Activated CD4-positive, alpha-beta T cell treated with anti-CD3 and anti-CD28 coated beads, Interleukin-2, amount 10 ng/mL, durations not matched to agents 7 days and 5 days (primary cell): ENCODE data around the gene RGL4. TPM values are rescaled to one million over a fixed set of nuclear protein-coding genes. Genes with fewer than 3 reads are reported as not detected.
A peak's percentile ranks its signal among the peaks of the same experiment; 100 is the strongest.
"Not testable (repeated sequence)": the region's sequence is repeated elsewhere in the genome, so short reads cannot be mapped to it uniquely, and the experiment has no call there.

Experiments used
- CTCF ChIA-PET: fragments of 350-600 bp; sonication (Branson Sonifier 250); formaldehyde crosslinking; loops from one replicate; lab custom pipeline; 2021; ENCODE audit warnings: antibody characterized with exemption; lab: Charles Lee
- POLR2A ChIA-PET: fragments of 350-600 bp; sonication (Branson Sonifier 250); formaldehyde crosslinking; loops from one replicate; lab custom pipeline; 2021; ENCODE audit warnings: antibody characterized with exemption; lab: Charles Lee
- DNase-seq: peaks from one replicate; pipeline ENCODE4 v3.0.0-alpha.2; 2020
- H3K27ac Mint-ChIP-seq: one replicate; pipeline ENCODE4 v1.8.0; 2021; ENCODE audit warnings: mild to moderate bottlenecking, moderate library complexity, mixed read lengths
- H3K27me3 Mint-ChIP-seq: one replicate; pipeline ENCODE4 v1.8.0; 2021; ENCODE audit warnings: mixed read lengths
- H3K36me3 Mint-ChIP-seq: one replicate; pipeline ENCODE4 v1.8.0; 2021; ENCODE audit warnings: low read depth, mixed read lengths
- H3K4me1 Mint-ChIP-seq: one replicate; pipeline ENCODE4 v1.8.0; 2021; ENCODE audit warnings: mixed read lengths
- H3K4me3 Mint-ChIP-seq: one replicate; pipeline ENCODE4 v1.8.0; 2021; ENCODE audit warnings: mild to moderate bottlenecking, moderate library complexity, mixed read lengths
- H3K9me3 Mint-ChIP-seq: one replicate; pipeline ENCODE4 v1.8.0; 2021; ENCODE audit warnings: mixed read lengths
- total RNA-seq, 2 experiments: library from RNA; stranded (reverse); gene quantifications; one replicate each; pipeline ENCODE4 v1.2.3, GENCODE V29; 2021

Gene RGL4
- total RNA-seq, 2 experiments from 2014 or later: 29.1 to 30.1 TPM

DNA sequence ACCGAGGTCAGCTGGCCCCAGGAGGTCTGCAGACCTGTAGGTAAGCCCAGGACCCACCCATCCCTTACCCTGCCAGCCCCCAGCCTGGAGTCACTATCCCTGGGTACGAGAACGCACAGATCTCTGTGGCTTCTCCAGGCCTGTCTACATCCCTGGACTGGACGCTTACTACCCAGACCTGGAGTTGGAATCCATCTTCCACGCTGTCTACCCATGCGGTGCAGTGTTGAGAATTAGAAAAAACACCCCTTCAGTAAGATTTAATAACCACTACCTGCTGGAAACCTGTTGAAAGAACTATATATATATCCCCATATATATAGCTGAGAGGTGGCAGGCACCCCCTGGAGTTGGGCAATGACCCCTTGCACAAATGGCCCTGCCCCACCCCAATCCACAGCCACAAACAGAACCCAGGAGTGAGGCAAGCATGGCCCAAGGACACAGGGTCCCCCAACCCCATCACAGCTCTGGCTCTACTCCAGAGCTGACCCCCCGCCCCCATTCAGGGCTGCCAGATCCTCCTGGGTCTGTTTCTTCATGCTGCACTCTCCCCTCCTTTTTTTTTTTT lies 17.7 kb upstream of the RGL4 start:
- Mint-ChIP-seq H3K36me3 (peaks cover 2% of the 10 kb centered on the region), H3K9me3 (no peaks in the 10 kb centered on the region), H3K27ac (no peak overlapping the region), H3K4me1 (peaks cover 23% of the 10 kb centered on the region), H3K4me3 (no peak overlapping the region), H3K27me3 (no peaks in the 10 kb centered on the region)
- ChIA-PET POLR2A (no interaction called here), CTCF (no interaction called here)
- DNase-seq: no peak

DNA sequence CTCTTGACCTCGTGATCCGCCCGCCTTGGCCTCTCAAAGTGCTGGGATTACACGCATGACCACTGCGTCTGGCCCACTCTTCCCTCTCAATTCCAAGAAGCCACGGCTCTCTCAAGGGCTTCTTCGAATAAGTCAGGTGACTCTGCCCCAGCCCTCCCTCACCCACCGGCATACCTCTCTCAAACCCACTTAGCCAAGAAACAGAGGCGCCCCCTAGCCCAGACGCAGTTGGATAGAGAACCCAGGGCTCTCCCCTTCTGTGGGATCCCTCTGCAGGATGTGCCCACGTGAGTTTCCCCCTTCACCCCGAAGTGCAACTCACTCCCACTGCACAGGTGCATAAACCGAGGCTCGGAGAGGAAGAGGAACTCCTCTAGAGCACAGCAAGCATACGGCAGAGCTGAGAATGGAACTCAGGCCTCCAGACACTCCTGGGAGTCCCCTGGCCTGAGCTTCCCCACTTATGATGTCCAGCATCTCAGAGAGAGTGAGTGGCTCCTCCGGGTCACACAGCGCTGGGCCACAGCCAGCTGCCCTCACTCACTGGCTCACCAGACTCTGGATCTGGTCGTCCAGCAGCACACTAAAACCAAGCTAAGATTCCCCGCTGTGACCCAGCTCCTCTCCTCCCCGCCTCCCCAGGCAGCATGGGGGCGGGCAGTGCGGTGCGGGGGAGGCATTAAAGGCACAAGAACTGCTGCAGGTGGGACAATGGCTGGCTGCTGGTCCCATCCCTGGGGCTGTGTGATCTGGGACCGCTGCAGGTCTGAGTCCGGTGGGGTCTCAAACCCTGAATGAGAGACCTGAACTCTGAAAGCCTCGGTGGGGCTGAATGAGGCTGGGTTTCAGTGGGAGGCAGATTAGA lies 16.8 kb upstream of the RGL4 start:
- H3K27me3 Mint-ChIP-seq: no peaks in the 10 kb centered on the region
- DNase-seq: no peak
- peaks cover 23% of the 10 kb centered on the region for H3K4me1 Mint-ChIP-seq
- H3K9me3 Mint-ChIP-seq: no peaks in the 10 kb centered on the region
- H3K36me3 Mint-ChIP-seq: peaks cover 2% of the 10 kb centered on the region
- ChIA-PET CTCF (no interaction called here), POLR2A (no interaction called here)
- no peak overlapping the region for H3K4me3 Mint-ChIP-seq
- H3K27ac Mint-ChIP-seq: peak overlapping the region; percentile 13

GRCh38 chr22:23674886-23675501 lies 15.8 kb upstream of the RGL4 start:
- CTCF ChIA-PET: interaction anchor here (1.4 kb wide), 1 partner anchor 19 kb away, joined by 4 read pairs; no protein-coding TSS in a partner anchor
- H3K36me3 Mint-ChIP-seq, POLR2A ChIA-PET, H3K4me3 Mint-ChIP-seq, H3K9me3 Mint-ChIP-seq, DNase-seq, H3K27me3 Mint-ChIP-seq: not testable (repeated sequence)
- Mint-ChIP-seq H3K4me1 (peaks cover 23% of the 10 kb centered on the region), H3K27ac (peak overlapping the region; percentile 76)

DNA sequence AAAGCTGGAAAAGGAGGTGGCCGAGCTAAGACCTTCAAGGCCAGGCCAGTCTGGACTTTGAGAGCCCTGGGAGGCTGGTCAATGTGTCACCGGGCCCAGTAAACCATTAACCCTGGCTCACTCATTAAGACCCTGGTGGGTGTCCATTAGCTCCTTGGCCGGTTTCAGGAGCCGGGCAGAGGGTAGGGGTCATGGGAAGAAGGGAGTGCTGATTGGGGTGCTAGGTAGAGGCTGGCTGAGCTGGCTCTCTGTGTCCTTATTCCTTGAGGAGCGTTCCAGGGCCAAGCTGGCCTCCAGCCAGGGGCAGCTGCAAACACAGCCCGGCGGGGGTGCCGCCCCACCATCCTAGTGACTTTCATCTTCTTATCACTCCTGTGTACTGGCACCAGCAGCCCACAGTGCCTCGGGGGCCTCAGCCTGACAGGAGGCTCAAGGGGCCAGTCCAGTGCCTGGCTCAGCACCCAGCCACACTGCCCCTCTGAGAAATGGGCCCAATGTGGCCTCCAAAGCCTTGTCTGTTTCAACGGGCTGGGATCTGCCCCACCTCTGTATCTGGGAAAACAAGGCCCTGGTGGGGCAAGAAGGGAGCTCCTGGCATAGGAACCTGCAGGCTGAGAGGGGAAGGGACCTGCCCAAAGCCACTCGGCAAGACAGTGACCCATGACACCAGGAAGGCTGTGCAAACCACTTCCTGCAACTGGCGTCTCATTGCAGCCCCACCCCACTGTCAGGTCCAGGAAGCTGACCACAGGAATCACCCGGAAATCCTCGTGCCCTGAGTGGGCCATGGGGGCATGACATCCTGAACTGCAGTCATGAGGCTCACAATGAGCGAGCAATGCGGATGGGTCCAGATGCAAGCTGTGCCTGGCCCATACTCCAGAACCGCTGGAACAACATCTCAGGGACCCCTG lies 15.1 kb upstream of the RGL4 start:
- no peak for DNase-seq
- Mint-ChIP-seq H3K4me1 (peaks cover 23% of the 10 kb centered on the region), H3K27ac (peak overlapping the region; percentile 31), H3K27me3 (no peaks in the 10 kb centered on the region), H3K9me3 (no peaks in the 10 kb centered on the region), H3K36me3 (peaks cover 4% of the 10 kb centered on the region), H3K4me3 (no peak overlapping the region)
- POLR2A ChIA-PET: no interaction called here
- CTCF ChIA-PET: interaction anchor here (1.2 to 1.4 kb wide), 2 partner anchors 18 to 27 kb away, joined by 3 to 4 read pairs; no protein-coding TSS in a partner anchor

DNA sequence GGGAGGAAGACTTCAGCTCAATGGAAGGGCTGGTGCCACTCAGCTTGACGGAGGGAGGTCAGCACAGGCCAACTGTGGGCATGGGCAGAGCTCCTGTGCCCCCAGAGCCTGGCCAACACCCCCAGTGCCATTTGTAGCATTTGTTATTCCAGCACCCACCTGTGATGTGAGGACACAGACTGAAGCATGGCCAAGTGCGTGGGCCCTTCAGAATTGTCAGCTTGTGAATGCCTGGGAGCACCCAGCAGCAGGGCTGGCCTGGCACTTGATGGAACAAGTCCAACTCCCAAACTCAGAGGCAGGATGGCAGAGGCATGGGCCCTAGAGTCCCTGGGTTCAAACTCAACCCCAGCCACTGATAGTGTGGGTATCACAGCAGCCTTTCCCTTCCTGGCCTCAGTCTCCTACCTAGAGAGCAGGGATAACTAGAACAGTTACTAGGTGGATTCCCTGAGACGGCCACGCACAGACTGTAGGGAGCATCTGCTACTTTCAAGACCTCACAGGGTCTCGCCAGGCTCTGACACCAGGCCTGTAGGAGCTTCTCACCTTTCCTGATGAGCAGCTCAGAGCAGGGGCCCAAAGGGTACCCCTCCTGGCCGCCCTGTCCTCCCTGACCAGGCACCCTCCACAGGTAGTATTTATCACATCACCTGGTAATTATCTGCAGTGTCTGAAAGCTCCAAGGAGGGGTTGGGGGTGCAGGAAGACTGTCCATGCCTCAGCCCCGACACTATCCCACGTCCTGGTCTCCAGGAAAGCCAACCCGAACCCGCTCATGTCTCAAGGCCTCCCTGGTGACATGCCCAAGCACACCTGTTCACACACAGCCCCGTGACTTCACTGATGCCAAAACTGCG lies 13.7 kb upstream of the RGL4 start:
- peaks cover 23% of the 10 kb centered on the region for H3K4me1 Mint-ChIP-seq
- POLR2A ChIA-PET, H3K27ac Mint-ChIP-seq, H3K4me3 Mint-ChIP-seq, H3K36me3 Mint-ChIP-seq, H3K9me3 Mint-ChIP-seq, DNase-seq, H3K27me3 Mint-ChIP-seq: not testable (repeated sequence)
- CTCF ChIA-PET: interaction anchor here (0.5 to 1.2 kb wide), 2 partner anchors 26 to 45 kb away, joined by 3 read pairs; no protein-coding TSS in a partner anchor

DNA sequence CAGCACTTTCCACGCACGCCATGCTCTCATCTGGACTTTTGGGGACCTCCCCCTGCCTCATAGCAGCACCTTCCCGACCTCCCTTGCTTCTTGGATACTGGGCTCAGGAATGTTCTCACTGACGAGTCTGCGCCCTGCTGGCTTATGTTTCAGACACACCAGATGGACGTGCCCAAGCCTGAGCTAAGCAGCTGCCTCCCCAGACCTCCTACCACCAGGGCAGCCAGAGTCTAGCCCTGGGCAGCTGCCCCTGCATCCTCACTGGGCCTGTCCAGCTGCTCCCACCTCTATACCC lies 13.2 kb upstream of the RGL4 start:
- H3K27me3 Mint-ChIP-seq: no peaks in the 10 kb centered on the region
- peaks cover 18% of the 10 kb centered on the region for H3K4me1 Mint-ChIP-seq
- peaks cover 9% of the 10 kb centered on the region for H3K36me3 Mint-ChIP-seq
- no peak overlapping the region for H3K27ac Mint-ChIP-seq
- CTCF ChIA-PET: no interaction called here
- DNase-seq: no peak
- POLR2A ChIA-PET: no interaction called here
- H3K4me3 Mint-ChIP-seq: no peak overlapping the region
- H3K9me3 Mint-ChIP-seq: no peaks in the 10 kb centered on the region

DNA sequence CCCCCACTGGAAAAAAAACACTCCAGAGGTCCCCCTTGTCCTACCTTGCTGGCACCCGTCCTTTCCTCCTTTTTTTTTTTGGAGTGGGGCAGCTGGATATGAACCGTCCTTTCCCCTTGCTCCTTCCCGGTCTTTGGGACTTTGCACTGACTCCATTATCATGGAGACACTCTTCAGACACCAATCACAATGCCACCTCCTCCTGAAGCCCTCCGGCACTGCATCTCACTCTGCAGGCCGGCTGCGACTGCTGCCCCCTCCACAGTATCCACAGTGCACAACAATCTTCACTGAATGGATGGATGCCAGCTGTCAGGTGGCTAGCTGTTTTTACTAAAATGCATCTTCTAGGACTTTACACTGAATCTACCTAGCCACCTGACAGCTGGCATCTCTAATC lies 12.7 kb upstream of the RGL4 start:
- CTCF ChIA-PET: interaction anchor here (2.1 kb wide), 1 partner anchor 15 kb away, joined by 6 read pairs; no protein-coding TSS in a partner anchor
- Mint-ChIP-seq H3K27me3 (no peaks in the 10 kb centered on the region), H3K4me1 (peaks cover 13% of the 10 kb centered on the region), H3K9me3 (no peaks in the 10 kb centered on the region), H3K4me3 (no peak overlapping the region), H3K27ac (peak overlapping the region; percentile 65), H3K36me3 (peaks cover 11% of the 10 kb centered on the region)
- POLR2A ChIA-PET: interaction anchor here (0.6 kb wide), 1 partner anchor 80 kb away, joined by 8 read pairs; no protein-coding TSS in a partner anchor
- DNase-seq: no peak

- Mint-ChIP-seq H3K36me3 (peaks cover 11% of the 10 kb centered on the region), H3K4me1 (peaks cover 4% of the 10 kb centered on the region), H3K9me3 (no peaks in the 10 kb centered on the region), H3K27me3 (no peaks in the 10 kb centered on the region), H3K27ac (peak overlapping the region; percentile 37), H3K4me3 (no peak overlapping the region)
- POLR2A ChIA-PET: no interaction called here
- DNase-seq: no peak
- CTCF ChIA-PET: no interaction called here
These were observed 9.6 kb upstream of the RGL4 start for GRCh38 chr22:23681026-23681809.

DNA sequence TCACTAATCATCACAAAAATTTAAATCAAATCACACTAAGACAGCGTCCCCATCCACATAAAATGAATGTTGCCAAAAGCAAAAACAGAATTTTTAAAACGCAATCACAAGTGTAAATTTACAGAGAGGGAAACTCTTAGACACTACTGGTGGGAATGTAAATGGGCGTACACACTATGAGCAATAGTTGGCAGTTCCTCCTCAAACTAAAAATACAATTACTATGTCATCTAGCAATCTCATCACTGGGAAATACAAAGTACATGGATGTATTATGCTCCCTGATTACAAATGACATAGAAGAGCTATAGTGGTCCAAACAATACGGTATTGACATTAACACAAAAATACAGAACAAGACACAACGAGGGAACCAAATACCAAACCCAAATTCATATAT lies 8.7 kb upstream of the RGL4 start:
- POLR2A ChIA-PET: no interaction called here
- no peak overlapping the region for H3K4me3 Mint-ChIP-seq

DNA sequence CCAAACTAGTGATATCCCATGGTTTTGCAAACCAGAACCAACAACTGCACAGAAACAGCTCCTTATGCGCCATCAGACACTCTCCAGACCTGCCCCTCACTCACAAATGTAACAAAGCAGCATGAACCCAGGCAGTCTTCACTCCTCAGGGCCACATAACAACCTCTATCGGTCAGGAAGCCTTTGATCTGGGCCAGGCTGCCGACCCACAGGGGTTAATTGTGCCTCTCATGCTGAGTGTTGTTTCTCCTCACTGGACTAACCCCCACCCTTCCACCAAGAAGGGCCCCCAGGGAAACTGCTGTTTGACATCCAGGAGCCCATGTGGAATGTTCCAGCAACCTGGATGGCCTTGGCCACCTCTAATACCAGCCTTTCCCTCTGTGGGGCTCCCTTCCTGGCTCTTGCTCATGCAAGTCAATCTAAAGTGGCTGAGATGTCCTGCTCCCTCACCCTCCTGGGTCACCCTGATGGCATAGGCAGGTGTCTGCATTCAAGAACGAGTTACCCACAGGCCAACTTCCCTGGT lies 7.9 kb upstream of the RGL4 start:
- POLR2A ChIA-PET: no interaction called here
- H3K27ac Mint-ChIP-seq: no peak overlapping the region
- no peaks in the 10 kb centered on the region for H3K27me3 Mint-ChIP-seq
- CTCF ChIA-PET: interaction anchor here (1.0 kb wide), 2 partner anchors 11 to 14 kb away, joined by 3 read pairs; no protein-coding TSS in a partner anchor
- H3K9me3 Mint-ChIP-seq: no peaks in the 10 kb centered on the region
- H3K4me1 Mint-ChIP-seq: peaks cover 2% of the 10 kb centered on the region
- DNase-seq: no peak
- peaks cover 11% of the 10 kb centered on the region for H3K36me3 Mint-ChIP-seq
- no peak overlapping the region for H3K4me3 Mint-ChIP-seq

More for the DNA sequence above, 8.7 kb upstream of the RGL4 start:
- DNase-seq: no peak
- peaks cover 2% of the 10 kb centered on the region for H3K4me1 Mint-ChIP-seq
- peaks cover 11% of the 10 kb centered on the region for H3K36me3 Mint-ChIP-seq
- H3K9me3 Mint-ChIP-seq: no peaks in the 10 kb centered on the region
- CTCF ChIA-PET: interaction anchor here (1.0 kb wide), 2 partner anchors 12 to 15 kb away, joined by 3 read pairs; no protein-coding TSS in a partner anchor
- H3K27ac Mint-ChIP-seq: no peak overlapping the region
- no peaks in the 10 kb centered on the region for H3K27me3 Mint-ChIP-seq

GRCh38 chr22:23683545-23683944 lies 7.3 kb upstream of the RGL4 start:
- no peak overlapping the region for H3K4me3 Mint-ChIP-seq
- no peaks in the 10 kb centered on the region for H3K9me3 Mint-ChIP-seq
- no peak for DNase-seq
- POLR2A ChIA-PET: no interaction called here
- H3K36me3 Mint-ChIP-seq: peaks cover 11% of the 10 kb centered on the region
- peaks cover 2% of the 10 kb centered on the region for H3K4me1 Mint-ChIP-seq
- no peak overlapping the region for H3K27ac Mint-ChIP-seq
- H3K27me3 Mint-ChIP-seq: no peaks in the 10 kb centered on the region
- CTCF ChIA-PET: no interaction called here
